ENCODE data around the gene OR10AD1.
"Not testable (repeated sequence)": the region's sequence is repeated elsewhere in the genome, so short reads cannot be mapped to it uniquely, and the experiment has no call there.

- not testable (repeated sequence) for TF ChIP-seq CTCF, POLR2A (IDR thresholded peaks at IDR 0.05)
Measured at GRCh38 chr12:48231169-48231958, 28.3 kb upstream of the OR10AD1 start.

Data from testis (tissue), 2 donors.